Hepatocyte (in vitro differentiated cells): ENCODE results near the gene TTBK2. TPM values are rescaled to one million over a fixed set of nuclear protein-coding genes. Genes with fewer than 3 reads are reported as not detected.

Experiments
- DNase-seq: peaks from one replicate; pipeline ENCODE4 v3.0.0-alpha.2; 2016; ENCODE audit warnings: low spot score
- H2AFZ ChIP-seq: fragments of 200-600 bp; sonication (generic); 2 replicates; pipeline ENCODE4 v1.6.0; 2016; ENCODE audit warnings: antibody characterized with exemption, mild to moderate bottlenecking
- H3K27ac ChIP-seq: fragments of 200-600 bp; sonication (generic); 2 replicates; pipeline ENCODE4 v1.5.1; 2016; ENCODE audit warnings: mild to moderate bottlenecking
- H3K27me3 ChIP-seq: fragments of 200-600 bp; sonication (generic); 2 replicates; pipeline ENCODE4 v1.6.1; 2016
- H3K36me3 ChIP-seq: fragments of 200-600 bp; sonication (generic); replicated peaks from 2 replicates; pipeline ENCODE4 v1.5.1; 2016; ENCODE audit warnings: low read depth; ENCODE audit not compliant: insufficient read depth
- H3K4me1 ChIP-seq: fragments of 200-600 bp; sonication (generic); 2 replicates; pipeline ENCODE4 v1.5.1; 2016; ENCODE audit warnings: mild to moderate bottlenecking, moderate library complexity; ENCODE audit not compliant: insufficient read depth
- H3K4me2 ChIP-seq: fragments of 200-600 bp; sonication (generic); 2 replicates; pipeline ENCODE4 v1.6.0; 2016
- H3K4me3 ChIP-seq: fragments of 200-600 bp; sonication (generic); 2 replicates; pipeline ENCODE4 v1.5.1; 2016; ENCODE audit warnings: mild to moderate bottlenecking
- H3K79me2 ChIP-seq: fragments of 200-600 bp; sonication (generic); 2 replicates; pipeline ENCODE4 v1.6.0; 2017; ENCODE audit warnings: mild to moderate bottlenecking
- H3K9me2 ChIP-seq: fragments of 200-600 bp; sonication (generic); replicated peaks from 2 replicates; pipeline ENCODE4 v1.6.0; 2017; ENCODE audit warnings: mild to moderate bottlenecking; ENCODE audit not compliant: insufficient read depth
- H3K9me3 ChIP-seq: fragments of 200-600 bp; sonication (generic); 2 replicates; pipeline ENCODE4 v1.5.1; 2016; ENCODE audit warnings: low read depth, mild to moderate bottlenecking
- H4K20me1 ChIP-seq: fragments of 200-600 bp; sonication (generic); 2 replicates; pipeline ENCODE4 v1.6.0; 2016; ENCODE audit warnings: mild to moderate bottlenecking; ENCODE audit not compliant: insufficient read depth, poor library complexity, severe bottlenecking
- CTCF ChIP-seq: fragments of 200-600 bp; sonication (generic); IDR thresholded peaks from 2 replicates; pipeline ENCODE4 v1.5.1; 2016; ENCODE audit warnings: antibody characterized with exemption, mild to moderate bottlenecking; ENCODE audit not compliant: poor library complexity
- EZH2 ChIP-seq: fragments of 200-600 bp; sonication (generic); IDR thresholded peaks from 2 replicates; pipeline ENCODE4 v1.6.1; 2016; ENCODE audit warnings: antibody characterized with exemption, mild to moderate bottlenecking, borderline replicate concordance
- EZH2phosphoT487 ChIP-seq: fragments of 200-600 bp; sonication (generic); IDR thresholded peaks from one replicate; pipeline ENCODE4 v1.6.1; 2018; ENCODE audit warnings: antibody characterized with exemption, mild to moderate bottlenecking, low read depth, moderate library complexity; ENCODE audit not compliant: unreplicated experiment, severe bottlenecking
- WGBS: methylation state at CpG from one replicate; pipeline ENCODE4 v1.1.6; 2016; ENCODE audit warnings: low lambda C conversion rate; ENCODE audit errors: missing lambda C conversion rate; 5-methylcytosine and 5-hydroxymethylcytosine counted together
- polyA plus RNA-seq: library from polyadenylated mRNA; unstranded; fragments of >200 nt; fragmentation: Nextera tagmentation; extraction: Ambion mirVana; gene quantifications from 2 replicates; pipeline ENCODE4 v1.2.1, GENCODE V29; 2016
- total RNA-seq: library from RNA; depleted of rRNA; stranded (reverse); fragments of >200 nt; gene quantifications from 2 replicates; pipeline ENCODE4 v1.2.3, GENCODE V29; 2014

The TTBK2 gene
- total and polyA plus RNA-seq, 2 experiments from 2014 or later, result 3.8 to 8.5 TPM

DNA sequence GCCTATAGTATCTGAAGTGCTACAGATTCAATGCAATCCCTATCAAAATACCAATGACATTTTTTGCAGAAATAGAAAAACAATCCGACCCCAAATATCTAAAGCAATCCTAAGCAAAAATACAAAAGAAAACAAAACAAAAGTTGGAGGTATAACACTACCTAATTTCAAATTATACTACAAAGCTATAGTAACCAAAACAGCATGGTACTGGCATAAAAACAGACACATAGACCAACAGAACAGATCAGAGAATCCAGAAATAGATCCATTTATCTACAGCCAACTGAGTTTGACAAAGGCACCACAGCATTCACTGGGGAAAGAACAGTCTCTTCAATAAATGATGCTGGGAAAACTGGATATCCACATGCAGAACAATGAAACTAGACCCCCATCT is 159.8 kb downstream of the TTBK2 start:
- peaks cover 3% of the 10 kb centered on the region for H3K79me2 ChIP-seq
- H3K4me1 ChIP-seq, result no peaks in the 10 kb centered on the region
- TF ChIP-seq EZH2 (no peak), CTCF (no peak), EZH2phosphoT487 (no peak)
- no peak overlapping the region for H3K4me3 ChIP-seq
- H4K20me1 ChIP-seq, result no peaks in the 10 kb centered on the region
- H3K36me3 ChIP-seq, result no peaks in the 10 kb centered on the region
- DNase-seq, result no peak
- no peak overlapping the region for H3K27ac ChIP-seq
- H3K9me2 ChIP-seq, result no peaks in the 10 kb centered on the region
- H2AFZ ChIP-seq, result no peak overlapping the region
- H3K9me3 ChIP-seq, result peaks cover 11% of the 10 kb centered on the region
- WGBS, result 100% methylated on average over 1 of the region's 1 CpG
- H3K27me3 ChIP-seq, result no peaks in the 10 kb centered on the region
- H3K4me2 ChIP-seq, result no peak overlapping the region

DNA sequence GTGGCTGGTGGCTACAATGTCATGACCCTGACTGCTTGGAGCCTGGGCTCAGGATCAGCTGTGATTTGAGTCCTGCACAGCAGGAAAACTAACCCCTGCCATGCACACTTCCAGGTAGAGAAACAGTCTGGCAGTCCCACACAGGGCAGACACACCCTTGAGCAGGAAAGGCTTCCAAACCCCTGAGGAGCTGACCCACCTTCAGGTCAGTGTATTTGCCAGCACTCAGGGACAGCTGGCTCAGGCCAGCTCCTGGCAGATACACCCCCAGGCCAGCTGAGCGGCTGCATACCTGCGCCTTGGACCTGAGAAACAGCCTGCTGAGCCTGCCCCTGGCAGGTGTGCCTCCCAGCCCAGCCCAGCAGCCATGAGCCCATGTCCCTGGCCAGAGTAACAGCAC is 161.5 kb downstream of the TTBK2 start:
- H3K4me2 ChIP-seq, result no peak overlapping the region
- DNase-seq, result no peak
- no peaks in the 10 kb centered on the region for H3K4me1 ChIP-seq
- H3K36me3 ChIP-seq, result no peaks in the 10 kb centered on the region
- peaks cover 3% of the 10 kb centered on the region for H3K79me2 ChIP-seq
- no peaks in the 10 kb centered on the region for H4K20me1 ChIP-seq
- H3K27ac ChIP-seq, result no peak overlapping the region
- no peaks in the 10 kb centered on the region for H3K9me2 ChIP-seq
- H3K27me3 ChIP-seq, result no peaks in the 10 kb centered on the region
- no peak for TF ChIP-seq EZH2
- TF ChIP-seq CTCF, result no peak
- TF ChIP-seq EZH2phosphoT487, result no peak
- WGBS, result 95% methylated on average over 2 of the region's 2 CpGs
- H3K4me3 ChIP-seq, result no peak overlapping the region
- no peak overlapping the region for H2AFZ ChIP-seq
- H3K9me3 ChIP-seq, result peaks cover 11% of the 10 kb centered on the region

- H3K27ac ChIP-seq, result no peak overlapping the region
- peaks cover 5% of the 10 kb centered on the region for H3K36me3 ChIP-seq
- no peaks in the 10 kb centered on the region for H3K9me3 ChIP-seq
- H3K4me3 ChIP-seq, result no peak overlapping the region
- H3K4me1 ChIP-seq, result no peaks in the 10 kb centered on the region
- no peaks in the 10 kb centered on the region for H4K20me1 ChIP-seq
- 93% methylated on average over 2 of the region's 2 CpGs for WGBS
- H3K4me2 ChIP-seq, result no peak overlapping the region
- H3K9me2 ChIP-seq, result no peaks in the 10 kb centered on the region
- H3K79me2 ChIP-seq, result no peaks in the 10 kb centered on the region
- TF ChIP-seq CTCF, result no peak
- no peaks in the 10 kb centered on the region for H3K27me3 ChIP-seq
- no peak for DNase-seq
- H2AFZ ChIP-seq, result no peak overlapping the region
Observed at GRCh38 chr15:42750306-42750705, 170.3 kb downstream of the TTBK2 start.

DNA sequence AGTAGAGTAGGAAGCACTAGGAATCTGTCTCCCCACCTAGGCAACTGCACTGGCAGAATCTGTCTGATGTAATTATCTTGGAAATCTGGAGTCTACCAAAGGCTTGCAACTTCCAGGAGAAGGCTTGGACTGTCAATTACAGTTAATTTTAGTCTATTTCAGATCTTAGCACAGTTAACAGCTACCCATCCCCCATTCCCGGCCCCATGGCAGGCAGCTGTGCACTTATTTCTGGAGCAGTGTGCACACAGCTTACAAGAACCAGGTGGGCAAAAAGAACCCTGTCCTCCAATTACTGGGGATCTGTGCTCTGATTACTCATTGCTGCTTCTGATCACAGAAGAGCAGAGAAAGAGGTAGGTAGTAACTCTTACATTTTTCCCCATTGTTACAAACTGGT is 171.3 kb downstream of the TTBK2 start:
- H3K79me2 ChIP-seq, result no peaks in the 10 kb centered on the region
- H3K4me2 ChIP-seq, result no peak overlapping the region
- H2AFZ ChIP-seq, result no peak overlapping the region
- H3K4me1 ChIP-seq, result no peaks in the 10 kb centered on the region
- 82% methylated on average over 1 of the region's 1 CpG for WGBS
- TF ChIP-seq EZH2, result no peak
- no peak for TF ChIP-seq CTCF
- TF ChIP-seq EZH2phosphoT487, result no peak
- H3K9me2 ChIP-seq, result no peaks in the 10 kb centered on the region
- H3K9me3 ChIP-seq, result no peaks in the 10 kb centered on the region
- H3K4me3 ChIP-seq, result no peak overlapping the region
- H3K27me3 ChIP-seq, result no peaks in the 10 kb centered on the region
- H4K20me1 ChIP-seq, result no peaks in the 10 kb centered on the region
- H3K36me3 ChIP-seq, result peaks cover 5% of the 10 kb centered on the region
- H3K27ac ChIP-seq, result no peak overlapping the region
- DNase-seq, result no peak
